Activated naive CD4-positive, alpha-beta T cell treated with anti-CD3 and anti-CD28 coated beads, Interleukin-2, amount 50 U/mL, for 72 hours (primary cell): ENCODE data around the gene SYMPK. TPM values are rescaled to one million over a fixed set of nuclear protein-coding genes. Genes with fewer than 3 reads are reported as not detected.
A peak's percentile ranks its signal among the peaks of the same experiment; 100 is the strongest.
"Not testable (repeated sequence)": the region's sequence is repeated elsewhere in the genome, so short reads cannot be mapped to it uniquely, and the experiment has no call there.

Experiments used
- ATAC-seq, 2 donors: fragments of 150-1000 bp; cut with Tn5 transposase; 2 replicates each; pipeline ENCODE4 v1.10.0; 2021; ENCODE audit warnings: mild to moderate bottlenecking in 2 of 2, moderate library complexity in 2 of 2
- DNase-seq, 2 donors: peaks; one replicate each; pipeline ENCODE4 v3.0.0; 2021 to 2022; ENCODE audit warnings: low spot score in 2 of 2
- H3K27ac Mint-ChIP-seq, 2 donors: one replicate each; pipeline ENCODE4 v1.8.0; 2022; ENCODE audit warnings: mild to moderate bottlenecking in 2 of 2, mixed read lengths in 2 of 2
- H3K36me3 Mint-ChIP-seq, 2 donors: one replicate each; pipeline ENCODE4 v1.8.0; 2022; ENCODE audit warnings: mixed read lengths in 2 of 2
- H3K9me3 Mint-ChIP-seq, 2 donors: one replicate each; pipeline ENCODE4 v1.8.0; 2022; ENCODE audit warnings: mixed read lengths in 2 of 2
- total RNA-seq, 2 donors: library from RNA; stranded (reverse); gene quantifications; one replicate each; pipeline ENCODE4 v1.2.3, GENCODE V29; 2022

SYMPK gene
- 100 to 1,000 TPM in 1 of 2 donors, 10 to 100 TPM in 1; 85.8 to 118 TPM for total RNA-seq

GRCh38 chr19:45862564-45863334, at the start of gene SYMPK:
Gene SYMPK (minus strand): TSS chr19:45863147. CDS start chr19:45854495, 8,652 bp downstream.
- peak; percentile 98 to 99 for DNase-seq
- no peaks in the 10 kb centered on the region for H3K9me3 Mint-ChIP-seq
- ATAC-seq: peak; percentile 94 to 97
- peaks cover 4 to 24% of the 10 kb centered on the region in 2 donors for H3K36me3 Mint-ChIP-seq
- peak within 1 kb of the TSS; percentile 92 to 96 for H3K27ac Mint-ChIP-seq

DNA sequence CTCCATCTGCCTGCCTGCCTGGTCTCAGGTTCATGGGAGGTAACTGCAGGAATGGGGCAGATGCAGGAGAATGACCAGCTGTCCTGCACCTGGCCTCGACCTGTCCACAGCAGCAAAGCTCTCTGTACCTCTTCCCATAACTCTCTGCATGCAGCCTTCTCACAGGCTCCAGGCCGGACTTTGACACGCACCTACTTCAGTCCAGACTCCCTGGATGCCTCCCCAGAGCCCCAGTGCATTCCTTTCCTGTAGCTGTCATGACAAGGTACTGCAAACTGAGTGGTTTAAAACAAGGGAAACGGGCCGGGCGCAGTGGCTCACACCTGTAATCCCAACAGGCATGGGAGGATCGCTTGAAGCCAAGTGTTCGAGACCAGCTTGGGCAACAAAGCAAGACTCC, 48.3 kb upstream of the SYMPK start:
- ATAC-seq (no peak), DNase-seq (no peak)
- no peak overlapping the region for H3K27ac Mint-ChIP-seq
- no peaks in the 10 kb centered on the region for H3K9me3 Mint-ChIP-seq
- no peaks in the 10 kb centered on the region for H3K36me3 Mint-ChIP-seq

GRCh38 chr19:45908956-45909355, 46.0 kb upstream of the SYMPK start:
- no peak overlapping the region for H3K27ac Mint-ChIP-seq
- DNase-seq (no peak), ATAC-seq (peak; percentile 51 to 68)
- no peaks in the 10 kb centered on the region for H3K9me3 Mint-ChIP-seq
- H3K36me3 Mint-ChIP-seq: no peaks in the 10 kb centered on the region

GRCh38 chr19:45906221-45906620, 43.3 kb upstream of the SYMPK start:
- Mint-ChIP-seq H3K9me3 (no peaks in the 10 kb centered on the region), H3K36me3 (no peaks in the 10 kb centered on the region), H3K27ac (peak overlapping the region; percentile 0 to 63)
- DNase-seq: no peak
- no peak for ATAC-seq

GRCh38 chr19:45905011-45905410, 42.1 kb upstream of the SYMPK start:
- no peak overlapping the region for H3K27ac Mint-ChIP-seq
- no peak for DNase-seq
- no peaks in the 10 kb centered on the region for H3K36me3 Mint-ChIP-seq

DNA sequence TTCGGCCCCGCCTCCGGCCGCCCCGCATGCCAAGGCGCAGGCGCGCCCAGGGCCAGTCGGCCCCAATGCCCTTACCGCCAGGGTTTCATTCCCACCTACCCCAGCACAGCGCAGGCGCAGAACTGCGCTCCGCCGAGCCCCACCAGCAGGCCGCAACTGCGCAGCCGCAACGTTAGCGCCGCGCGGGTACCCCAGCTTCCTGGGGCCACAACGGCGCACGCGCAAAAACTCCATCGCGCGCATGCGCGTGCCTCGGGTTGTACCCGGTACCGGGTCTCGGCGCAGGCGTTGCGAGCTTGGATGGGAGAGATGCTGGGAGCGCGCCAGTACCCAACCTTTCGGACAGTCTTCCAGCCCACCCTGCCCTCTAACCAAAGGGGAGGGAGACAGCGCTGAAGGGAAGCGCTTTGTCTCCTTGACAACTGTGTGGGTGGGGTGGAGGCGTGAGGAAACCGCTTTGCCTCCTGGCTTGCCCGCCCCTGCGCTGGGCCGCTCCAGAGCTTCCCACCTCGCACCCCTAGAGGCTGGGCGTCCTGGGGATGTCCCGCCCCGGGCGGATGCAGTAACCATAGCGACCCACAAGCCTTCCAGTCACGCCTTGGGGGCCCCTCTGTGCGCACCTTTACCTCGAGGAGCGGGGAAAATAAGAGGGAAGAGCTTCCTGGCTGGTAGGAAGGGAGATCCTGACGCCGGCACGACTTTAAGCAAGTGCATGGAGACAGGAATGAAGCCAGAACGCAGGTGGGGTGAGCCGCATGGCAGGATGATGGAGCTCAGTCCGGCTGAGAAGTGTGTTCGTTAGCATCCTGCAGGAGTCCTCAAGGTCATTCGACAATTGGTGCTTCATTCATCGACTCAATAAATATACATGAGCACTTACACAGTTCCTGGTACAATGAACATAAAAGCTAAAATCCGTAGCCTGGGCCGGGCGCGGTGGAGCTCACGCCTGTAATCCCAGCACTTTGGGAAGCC, 40.0 kb upstream of the SYMPK start:
- ATAC-seq (peak; percentile 85 to 90), DNase-seq (peak; percentile 100)
- H3K27ac Mint-ChIP-seq: peak overlapping the region; percentile 83 to 85
- H3K9me3 Mint-ChIP-seq: no peaks in the 10 kb centered on the region
- H3K36me3 Mint-ChIP-seq: no peaks in the 10 kb centered on the region

More at GRCh38 chr19:45905011-45905410, 42.1 kb upstream of the SYMPK start:
- H3K9me3 Mint-ChIP-seq: no peaks in the 10 kb centered on the region
- no peak for ATAC-seq

GRCh38 chr19:45901912-45902650, 39.1 kb upstream of the SYMPK start, which contains the start of gene MYPOP:
Gene MYPOP (minus strand): TSS chr19:45902613. CDS start chr19:45901773, 840 bp downstream.
- peak within 1 kb of the TSS; percentile 83 to 85 for H3K27ac Mint-ChIP-seq
- no peaks in the 10 kb centered on the region for H3K36me3 Mint-ChIP-seq
- H3K9me3 Mint-ChIP-seq: no peaks in the 10 kb centered on the region
- no peak for DNase-seq
- ATAC-seq: no peak

GRCh38 chr19:45901432-45901911, 38.5 kb upstream of the SYMPK start:
- H3K36me3 Mint-ChIP-seq: no peaks in the 10 kb centered on the region
- DNase-seq (no peak), ATAC-seq (peak in 1 of 2 donors; percentile 12)
- H3K27ac Mint-ChIP-seq: peak overlapping the region in 1 of 2 donors; percentile 83
- no peaks in the 10 kb centered on the region for H3K9me3 Mint-ChIP-seq

DNA sequence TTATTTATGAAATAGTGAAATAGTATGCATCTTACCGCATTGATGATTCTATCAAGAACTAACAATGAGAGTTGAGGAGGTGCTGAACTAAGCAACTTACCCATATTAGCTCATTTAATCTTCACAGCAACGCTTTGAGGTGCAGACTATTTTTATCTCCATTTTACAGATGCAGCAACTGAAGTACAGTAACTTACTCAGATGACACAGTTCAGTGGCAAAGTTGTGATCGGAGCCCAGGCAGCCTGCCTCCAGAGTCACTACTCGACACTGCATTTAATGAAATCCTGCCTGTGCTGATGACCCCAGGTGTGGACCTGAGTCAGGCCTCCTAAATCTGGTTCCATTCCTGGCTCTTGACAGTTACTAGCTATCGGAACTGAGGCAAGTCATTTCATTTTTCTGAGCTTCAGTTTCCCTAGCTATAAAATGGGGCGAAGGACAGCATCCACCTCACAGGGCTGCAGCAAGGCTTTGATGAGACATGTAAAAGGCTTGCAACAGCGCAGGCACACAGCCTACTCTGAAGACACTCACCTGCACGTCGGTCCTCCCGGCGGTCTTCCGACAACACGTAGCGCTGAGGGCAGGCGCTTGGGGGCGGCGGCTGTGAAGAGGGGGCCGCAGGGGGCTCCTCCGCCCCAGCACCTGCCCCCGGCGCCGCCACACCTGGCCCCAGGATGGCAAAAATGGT, 37.9 kb upstream of the SYMPK start:
- no peak for DNase-seq
- Mint-ChIP-seq H3K36me3 (no peaks in the 10 kb centered on the region), H3K27ac (no peak overlapping the region), H3K9me3 (no peaks in the 10 kb centered on the region)
- ATAC-seq: no peak

DNA sequence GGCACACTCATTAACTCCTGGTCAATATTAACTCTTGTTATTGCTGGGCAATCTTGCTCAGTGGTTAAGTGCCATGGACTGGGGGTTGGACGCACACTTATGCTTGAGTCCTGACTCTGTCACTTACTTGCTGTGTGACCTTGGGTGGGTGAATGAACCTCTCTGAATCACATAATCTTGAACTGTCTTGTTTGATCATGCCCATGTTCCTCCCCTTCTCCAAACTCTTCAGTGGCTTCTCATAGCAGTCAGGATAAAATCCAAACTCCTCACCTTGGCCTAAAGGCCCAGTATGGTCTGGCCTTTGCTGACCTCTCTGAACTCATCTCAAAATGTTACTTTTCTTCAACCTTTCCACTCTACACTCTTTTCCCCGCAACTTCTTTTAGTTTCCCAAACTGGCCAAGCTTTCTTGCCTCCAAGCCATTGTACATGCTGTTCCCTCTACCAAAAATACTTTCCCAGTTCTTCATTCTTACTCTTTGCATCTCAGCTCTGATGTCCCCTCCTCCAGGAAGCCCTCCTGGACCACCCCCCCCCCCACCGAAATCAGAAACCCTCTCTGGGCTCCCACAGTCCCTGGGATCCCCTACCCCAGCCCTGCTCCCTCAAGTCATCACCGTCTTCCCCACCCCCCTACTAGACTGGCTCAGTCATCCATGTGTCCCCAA, 37.1 kb upstream of the SYMPK start:
- ATAC-seq (no peak), DNase-seq (no peak)
- Mint-ChIP-seq H3K27ac (no peak overlapping the region), H3K9me3 (no peaks in the 10 kb centered on the region), H3K36me3 (no peaks in the 10 kb centered on the region)

GRCh38 chr19:45899253-45899652, 36.3 kb upstream of the SYMPK start:
- no peaks in the 10 kb centered on the region for H3K36me3 Mint-ChIP-seq
- H3K27ac Mint-ChIP-seq: no peak overlapping the region

GRCh38 chr19:45897261-45897812, 34.4 kb upstream of the SYMPK start:
- Mint-ChIP-seq H3K27ac (no peak overlapping the region), H3K36me3 (no peaks in the 10 kb centered on the region), H3K9me3 (no peaks in the 10 kb centered on the region)
- ATAC-seq (no peak), DNase-seq (no peak)

More at GRCh38 chr19:45899253-45899652, 36.3 kb upstream of the SYMPK start:
- ATAC-seq: no peak
- no peak for DNase-seq
- H3K9me3 Mint-ChIP-seq: no peaks in the 10 kb centered on the region

GRCh38 chr19:45895983-45896599, 33.1 kb upstream of the SYMPK start:
- DNase-seq, H3K36me3 Mint-ChIP-seq, ATAC-seq, H3K9me3 Mint-ChIP-seq: not testable (repeated sequence)
- H3K27ac Mint-ChIP-seq: peak overlapping the region in 1 of 2 donors; percentile 34

DNA sequence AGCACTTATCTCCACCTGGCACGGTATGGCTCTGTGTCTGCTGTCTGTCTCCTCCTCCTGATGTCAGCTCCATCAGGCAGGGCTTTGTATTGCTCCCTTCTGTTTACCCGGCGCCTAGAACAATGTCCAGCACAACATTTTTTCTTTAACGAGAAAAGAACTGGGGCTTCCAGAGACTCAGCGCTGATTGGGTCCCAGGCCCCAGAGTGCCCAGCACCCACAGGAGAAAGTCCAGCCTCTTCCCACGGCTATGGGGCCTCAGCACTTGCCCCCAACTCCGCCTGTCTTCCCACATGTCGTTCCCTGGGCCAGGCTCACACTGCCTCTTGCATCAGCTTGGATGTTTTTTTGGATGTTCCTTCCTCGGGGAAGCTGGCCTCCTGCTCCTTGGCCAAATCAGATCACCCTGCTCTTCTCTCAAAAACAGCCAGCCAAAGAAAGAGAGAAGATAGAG, 32.6 kb upstream of the SYMPK start:
- Mint-ChIP-seq H3K9me3 (no peaks in the 10 kb centered on the region), H3K36me3 (no peaks in the 10 kb centered on the region)

DNA sequence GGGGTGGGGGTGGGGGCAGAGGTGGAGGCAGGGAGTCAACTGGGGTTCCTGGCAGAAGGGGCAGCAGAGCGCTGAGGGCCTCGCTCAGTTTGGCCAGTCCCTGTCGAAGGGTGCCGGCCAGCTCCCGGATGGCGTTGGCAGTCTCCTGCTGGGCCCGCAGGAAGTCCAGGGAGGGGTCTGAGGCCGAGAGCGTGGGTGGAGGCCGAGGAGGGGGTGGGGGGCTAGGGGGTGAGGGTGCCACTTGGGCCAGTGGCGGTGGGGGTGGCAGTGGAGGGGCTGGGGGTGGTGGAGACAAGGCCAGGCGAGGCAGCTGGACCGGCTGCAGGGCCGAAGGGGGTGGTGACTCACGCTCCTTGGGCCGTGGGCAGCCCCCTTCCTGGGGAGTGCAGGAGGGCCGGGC, 27.9 kb upstream of the SYMPK start:
- Mint-ChIP-seq H3K27ac (no peak overlapping the region), H3K36me3 (no peaks in the 10 kb centered on the region), H3K9me3 (no peaks in the 10 kb centered on the region)
- no peak for DNase-seq
- no peak for ATAC-seq

More for the DNA sequence above, 32.6 kb upstream of the SYMPK start:
- DNase-seq (no peak), ATAC-seq (no peak)
- peak overlapping the region in 1 of 2 donors; percentile 34 for H3K27ac Mint-ChIP-seq
